ENCODE measurements around the gene OR9I1. TPM values are rescaled to one million over a fixed set of nuclear protein-coding genes. Genes with fewer than 3 reads are reported as not detected.

OR9I1 gene
- total RNA-seq, 5 donors from 2014 or later (not counting 1 experiment from before 2014, with no cell fraction given) = not detected

DNA sequence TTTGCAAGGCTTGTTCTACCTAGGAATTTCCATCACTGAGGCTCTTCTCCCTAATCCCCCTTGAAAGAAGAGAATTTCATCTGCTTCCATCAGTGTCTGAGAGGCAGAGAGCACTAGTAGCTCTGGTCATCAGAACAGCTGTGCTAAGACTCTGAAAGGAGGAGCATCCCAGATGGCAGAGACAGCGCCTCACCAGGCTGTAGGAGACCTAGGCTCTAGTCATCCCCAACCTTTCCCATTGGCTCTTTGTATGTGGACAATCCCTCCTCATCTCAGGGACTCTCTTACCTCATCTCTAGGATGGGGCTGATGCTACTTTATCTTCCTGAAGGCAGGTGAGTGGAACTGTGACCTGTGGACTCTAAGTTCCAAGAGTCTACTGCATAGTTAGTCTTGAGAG, 8.8 kb upstream of the OR9I1 start:
- H3K4me3 ChIP-seq (ENCODE audit: control insufficient read depth in 1 of 2, extremely low read depth in 1 of 2, low read length in 1 of 2) = no peak overlapping the region
- Mint-ChIP-seq H3K27me3 (no peaks in the 10 kb centered on the region), H3K27ac (no peak overlapping the region), H3K4me1 (no peaks in the 10 kb centered on the region), H3K36me3 (no peaks in the 10 kb centered on the region), H3K4me3 (no peak overlapping the region), H3K9me3 (no peaks in the 10 kb centered on the region)
- 80% methylated on average over 1 of the region's 1 CpG for WGBS (ENCODE audit: insufficient coverage)
- no peaks in the 10 kb centered on the region for H3K4me1 ChIP-seq (ENCODE audit: control insufficient read depth in 1 of 2, extremely low read depth in 1 of 2, insufficient read depth in 2 of 2, low read length in 2 of 2)
- no peak for DNase-seq
- H3K36me3 ChIP-seq (ENCODE audit: control insufficient read depth in 2 of 2, extremely low read depth in 1 of 2, insufficient read depth in 1 of 2, low read length in 1 of 2) = no peaks in the 10 kb centered on the region
- H3K27ac ChIP-seq (ENCODE audit: low read length) = no peak overlapping the region
- no peaks in the 10 kb centered on the region for H3K9me3 ChIP-seq
- ChIA-PET POLR2A (no interaction called here), CTCF (no interaction called here)
- H3K27me3 ChIP-seq (replicated peaks in 1 of 2; ENCODE audit: control insufficient read depth in 2 of 2, extremely low read depth in 1 of 2, insufficient read depth in 2 of 2, low read length in 1 of 2) = no peaks in the 10 kb centered on the region
- ATAC-seq (replicated peaks in 1 of 4) = no peak

DNA sequence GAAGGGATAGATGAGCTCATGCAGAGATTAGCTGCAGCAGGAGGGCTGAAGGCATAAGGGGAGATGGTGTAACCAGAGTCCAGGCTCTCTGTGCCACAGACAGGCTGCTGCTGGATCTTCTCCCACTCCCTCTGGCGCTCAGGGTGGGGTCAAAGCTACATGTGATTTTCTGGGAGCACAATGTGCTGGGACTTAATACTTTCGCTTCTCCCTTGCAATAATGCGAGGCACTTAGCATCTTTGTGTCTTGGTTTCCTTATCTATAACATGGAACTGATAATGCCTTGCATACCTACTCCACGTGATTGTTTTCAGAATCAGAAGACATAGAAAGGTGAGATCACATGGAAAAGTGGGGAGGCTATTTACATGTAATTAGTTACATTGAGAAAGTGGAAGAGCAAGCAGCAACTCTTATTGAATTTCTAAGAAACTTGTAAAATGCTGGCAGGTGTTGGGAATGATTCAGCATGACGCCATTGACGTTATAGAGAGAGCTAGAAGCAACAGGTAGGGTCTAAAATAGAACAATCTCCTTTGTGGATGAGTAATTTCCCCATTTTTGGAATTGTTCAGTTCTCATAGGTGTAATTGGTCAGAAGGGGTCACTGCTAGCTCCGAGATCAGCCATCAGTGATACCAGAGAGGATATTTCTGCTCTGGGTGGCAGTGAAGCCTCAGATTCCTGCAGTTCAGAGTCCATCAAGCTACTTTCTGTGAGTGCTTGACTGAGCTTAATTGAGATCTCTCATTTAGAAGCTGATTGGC, 8.2 kb upstream of the OR9I1 start:
- Histone ChIP-seq H3K27ac (ENCODE audit: low read length) (no peak overlapping the region), H3K4me3 (ENCODE audit: control insufficient read depth in 1 of 2, extremely low read depth in 1 of 2, low read length in 1 of 2) (no peak overlapping the region), H3K9me3 (no peaks in the 10 kb centered on the region), H3K27me3 (replicated peaks in 1 of 2; ENCODE audit: control insufficient read depth in 2 of 2, extremely low read depth in 1 of 2, insufficient read depth in 2 of 2, low read length in 1 of 2) (no peaks in the 10 kb centered on the region), H3K36me3 (ENCODE audit: control insufficient read depth in 2 of 2, extremely low read depth in 1 of 2, insufficient read depth in 1 of 2, low read length in 1 of 2) (no peaks in the 10 kb centered on the region), H3K4me1 (ENCODE audit: control insufficient read depth in 1 of 2, extremely low read depth in 1 of 2, insufficient read depth in 2 of 2, low read length in 2 of 2) (no peaks in the 10 kb centered on the region)
- no peak overlapping the region for H3K4me3 Mint-ChIP-seq
- H3K4me1 Mint-ChIP-seq = no peaks in the 10 kb centered on the region
- no peaks in the 10 kb centered on the region for H3K27me3 Mint-ChIP-seq
- 52% methylated on average over 4 of the region's 7 CpGs for WGBS (ENCODE audit: insufficient coverage)
- POLR2A ChIA-PET = no interaction called here
- DNase-seq = no peak
- H3K27ac Mint-ChIP-seq = no peak overlapping the region
- CTCF ChIA-PET = no interaction called here
- no peaks in the 10 kb centered on the region for H3K36me3 Mint-ChIP-seq
- ATAC-seq (replicated peaks in 1 of 4) = no peak
- no peaks in the 10 kb centered on the region for H3K9me3 Mint-ChIP-seq

DNA sequence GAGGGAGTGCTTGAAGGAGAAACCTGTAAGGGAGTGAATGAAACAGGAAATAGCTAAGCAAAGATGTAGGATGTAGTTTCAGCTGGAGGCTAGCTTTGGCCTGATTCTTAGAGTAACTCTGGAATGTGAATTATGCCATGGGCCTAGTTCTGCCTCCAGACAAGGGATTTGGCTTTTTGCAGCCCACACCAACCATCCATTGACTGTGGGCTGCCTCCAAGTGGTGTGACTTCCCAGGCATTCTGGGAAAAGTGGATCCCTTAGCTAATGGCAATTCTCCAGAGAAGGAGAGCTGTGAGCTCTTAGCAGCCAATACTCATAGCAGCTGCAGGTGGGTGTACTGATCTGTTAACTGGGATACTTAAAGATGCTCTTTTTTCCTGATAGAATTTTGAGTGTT, 2.0 kb upstream of the OR9I1 start:
- H3K36me3 Mint-ChIP-seq = no peaks in the 10 kb centered on the region

DNA sequence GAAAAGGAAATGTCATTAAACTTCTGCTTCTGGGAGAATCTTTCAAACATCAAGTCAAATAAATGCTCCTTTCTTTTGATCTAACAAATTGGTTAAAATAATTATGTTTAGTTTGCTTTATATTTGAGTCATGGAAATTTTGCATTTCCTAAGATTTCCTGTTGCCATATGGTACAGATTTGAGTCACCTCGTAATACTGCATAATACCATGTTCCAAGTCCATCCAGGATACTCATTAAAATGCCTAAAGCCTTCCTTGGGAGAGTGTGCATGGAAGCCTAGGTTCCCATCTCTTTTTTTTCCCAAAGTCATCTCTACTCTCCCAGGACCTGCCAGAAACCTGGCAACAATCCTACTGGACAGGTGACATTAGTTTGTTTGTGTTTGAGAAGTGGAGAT, 4.2 kb downstream of the OR9I1 start:
- WGBS (ENCODE audit: insufficient coverage) = no CpG with 5 or more reads among the region's 1 CpG
- ChIA-PET POLR2A (no interaction called here), CTCF (no interaction called here)
- no peaks in the 10 kb centered on the region for H3K36me3 ChIP-seq (ENCODE audit: control insufficient read depth in 2 of 2, extremely low read depth in 1 of 2, insufficient read depth in 1 of 2, low read length in 1 of 2)
- H3K4me3 ChIP-seq (ENCODE audit: control insufficient read depth in 1 of 2, extremely low read depth in 1 of 2, low read length in 1 of 2) = no peak overlapping the region
- Mint-ChIP-seq H3K9me3 (no peaks in the 10 kb centered on the region), H3K4me3 (no peak overlapping the region), H3K27ac (no peak overlapping the region), H3K36me3 (no peaks in the 10 kb centered on the region), H3K4me1 (no peaks in the 10 kb centered on the region), H3K27me3 (peaks cover 6 to 29% of the 10 kb centered on the region in 2 donors)
- no peaks in the 10 kb centered on the region for H3K27me3 ChIP-seq (replicated peaks in 1 of 2; ENCODE audit: control insufficient read depth in 2 of 2, extremely low read depth in 1 of 2, insufficient read depth in 2 of 2, low read length in 1 of 2)
- no peak for ATAC-seq (replicated peaks in 1 of 4)
- H3K27ac ChIP-seq (ENCODE audit: low read length) = no peak overlapping the region
- DNase-seq = no peak
- no peaks in the 10 kb centered on the region for H3K4me1 ChIP-seq (ENCODE audit: control insufficient read depth in 1 of 2, extremely low read depth in 1 of 2, insufficient read depth in 2 of 2, low read length in 2 of 2)
- no peaks in the 10 kb centered on the region for H3K9me3 ChIP-seq

More for the DNA sequence above, 2.0 kb upstream of the OR9I1 start:
- H3K27ac ChIP-seq (ENCODE audit: low read length) = no peak overlapping the region
- H3K36me3 ChIP-seq (ENCODE audit: control insufficient read depth in 2 of 2, extremely low read depth in 1 of 2, insufficient read depth in 1 of 2, low read length in 1 of 2) = no peaks in the 10 kb centered on the region
- DNase-seq (no peak), ATAC-seq (replicated peaks in 1 of 4) (no peak)
- no peak overlapping the region for H3K4me3 ChIP-seq (ENCODE audit: control insufficient read depth in 1 of 2, extremely low read depth in 1 of 2, low read length in 1 of 2)
- Mint-ChIP-seq H3K4me3 (no peak overlapping the region), H3K4me1 (no peaks in the 10 kb centered on the region), H3K27me3 (peaks cover 0 to 18% of the 10 kb centered on the region in 2 donors), H3K9me3 (no peaks in the 10 kb centered on the region), H3K27ac (no peak overlapping the region)
- H3K27me3 ChIP-seq (replicated peaks in 1 of 2; ENCODE audit: control insufficient read depth in 2 of 2, extremely low read depth in 1 of 2, insufficient read depth in 2 of 2, low read length in 1 of 2) = no peaks in the 10 kb centered on the region
- H3K4me1 ChIP-seq (ENCODE audit: control insufficient read depth in 1 of 2, extremely low read depth in 1 of 2, insufficient read depth in 2 of 2, low read length in 2 of 2) = no peaks in the 10 kb centered on the region
- H3K9me3 ChIP-seq = no peaks in the 10 kb centered on the region
- ChIA-PET CTCF (no interaction called here), POLR2A (no interaction called here)

DNA sequence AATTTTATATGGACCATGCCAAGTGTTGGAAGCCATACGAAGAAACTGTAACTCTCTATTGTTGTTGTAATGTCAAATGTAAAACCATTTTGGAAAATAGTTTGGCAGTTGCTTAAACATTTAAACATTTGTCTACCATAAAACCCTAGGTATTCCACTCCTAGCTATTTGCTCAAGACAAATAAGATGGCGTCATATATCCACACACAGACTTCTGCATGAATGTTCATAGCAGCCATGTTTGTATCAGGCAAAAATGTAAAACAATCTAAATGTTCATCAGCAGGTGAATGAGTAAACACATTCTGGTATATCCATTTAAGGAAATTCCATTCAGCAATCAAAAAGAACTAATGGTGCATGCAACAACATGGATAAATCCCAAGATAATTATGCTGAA, 27.9 kb downstream of the OR9I1 start:
- Histone ChIP-seq H3K36me3 (ENCODE audit: control insufficient read depth in 2 of 2, extremely low read depth in 1 of 2, insufficient read depth in 1 of 2, low read length in 1 of 2) (no peaks in the 10 kb centered on the region), H3K4me1 (ENCODE audit: control insufficient read depth in 1 of 2, extremely low read depth in 1 of 2, insufficient read depth in 2 of 2, low read length in 2 of 2) (no peaks in the 10 kb centered on the region), H3K9me3 (peaks cover 2% of the 10 kb centered on the region), H3K27ac (ENCODE audit: low read length) (no peak overlapping the region), H3K4me3 (ENCODE audit: control insufficient read depth in 1 of 2, extremely low read depth in 1 of 2, low read length in 1 of 2) (no peak overlapping the region), H3K27me3 (replicated peaks in 1 of 2; ENCODE audit: control insufficient read depth in 2 of 2, extremely low read depth in 1 of 2, insufficient read depth in 2 of 2, low read length in 1 of 2) (peaks cover 0 to 2% of the 10 kb centered on the region in 2 experiments)
- no peak for DNase-seq
- ATAC-seq (replicated peaks in 1 of 4) = no peak
- Mint-ChIP-seq H3K36me3 (no peaks in the 10 kb centered on the region), H3K27ac (no peak overlapping the region), H3K4me1 (no peaks in the 10 kb centered on the region), H3K9me3 (peaks cover 8 to 13% (median 8%) of the 10 kb centered on the region in 3 donors), H3K4me3 (no peak overlapping the region), H3K27me3 (peaks cover 2 to 9% of the 10 kb centered on the region in 2 donors)
- ChIA-PET CTCF (no interaction called here), POLR2A (no interaction called here)
- no CpG with 5 or more reads among the region's 2 CpGs for WGBS (ENCODE audit: insufficient coverage)

DNA sequence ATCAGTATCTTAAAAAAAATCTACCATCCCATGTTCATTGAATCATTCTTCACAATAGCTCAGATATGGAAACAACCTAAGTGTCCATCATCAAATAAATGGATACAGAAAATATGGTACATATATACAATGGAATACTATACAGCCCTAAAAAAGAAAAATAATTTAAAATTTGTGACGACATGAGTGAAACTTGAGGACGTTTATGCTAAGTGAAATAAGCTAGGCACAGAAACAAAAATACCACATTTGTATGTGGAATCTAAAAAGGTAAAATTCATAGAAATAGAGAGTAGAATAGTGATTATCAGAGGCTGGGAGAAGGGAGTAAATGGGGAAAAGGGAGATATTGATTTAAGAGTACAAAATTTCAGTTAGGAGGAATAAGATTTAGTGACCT, 38.8 kb downstream of the OR9I1 start:
- Mint-ChIP-seq H3K27ac (no peak overlapping the region), H3K4me3 (no peak overlapping the region), H3K9me3 (peaks cover 0 to 5% (median 0%) of the 10 kb centered on the region in 3 donors), H3K27me3 (peaks cover 5 to 16% of the 10 kb centered on the region in 2 donors), H3K36me3 (no peaks in the 10 kb centered on the region), H3K4me1 (no peaks in the 10 kb centered on the region)
- no peak for DNase-seq
- Histone ChIP-seq H3K27me3 (replicated peaks in 1 of 2; ENCODE audit: control insufficient read depth in 2 of 2, extremely low read depth in 1 of 2, insufficient read depth in 2 of 2, low read length in 1 of 2) (no peaks in the 10 kb centered on the region), H3K9me3 (no peaks in the 10 kb centered on the region), H3K36me3 (ENCODE audit: control insufficient read depth in 2 of 2, extremely low read depth in 1 of 2, insufficient read depth in 1 of 2, low read length in 1 of 2) (no peaks in the 10 kb centered on the region), H3K4me3 (ENCODE audit: control insufficient read depth in 1 of 2, extremely low read depth in 1 of 2, low read length in 1 of 2) (no peak overlapping the region), H3K4me1 (ENCODE audit: control insufficient read depth in 1 of 2, extremely low read depth in 1 of 2, insufficient read depth in 2 of 2, low read length in 2 of 2) (no peaks in the 10 kb centered on the region), H3K27ac (ENCODE audit: low read length) (no peak overlapping the region)
- WGBS (ENCODE audit: insufficient coverage) = no CpG with 5 or more reads among the region's 2 CpGs
- no peak for ATAC-seq (replicated peaks in 1 of 4)
- ChIA-PET CTCF (no interaction called here), POLR2A (no interaction called here)

DNA sequence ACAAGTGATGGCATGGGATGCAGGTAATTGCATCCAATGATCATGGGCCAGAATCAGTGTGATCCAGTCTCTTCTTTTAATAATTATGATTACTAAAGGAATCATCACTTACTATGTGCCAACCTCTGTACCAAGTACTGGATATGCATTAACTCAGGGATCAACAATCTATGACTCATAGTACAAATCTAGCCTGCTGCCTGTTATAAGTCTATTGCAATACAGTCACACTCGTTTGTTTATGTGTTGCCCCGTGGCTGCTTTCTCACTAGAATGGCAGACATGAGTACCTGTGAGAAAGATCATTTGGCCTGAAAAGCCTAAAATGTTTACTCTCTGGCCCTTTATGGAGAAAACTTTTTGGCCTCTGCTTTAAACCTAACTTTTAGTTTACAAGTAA, 49.5 kb downstream of the OR9I1 start:
- no peaks in the 10 kb centered on the region for H3K4me1 ChIP-seq (ENCODE audit: control insufficient read depth in 1 of 2, extremely low read depth in 1 of 2, insufficient read depth in 2 of 2, low read length in 2 of 2)
- ATAC-seq (replicated peaks in 1 of 4) (no peak), DNase-seq (no peak)
- Mint-ChIP-seq H3K27ac (no peak overlapping the region), H3K9me3 (peaks cover 0 to 5% (median 2%) of the 10 kb centered on the region in 3 donors), H3K4me3 (no peak overlapping the region), H3K27me3 (peaks cover 0 to 19% of the 10 kb centered on the region in 2 donors), H3K4me1 (no peaks in the 10 kb centered on the region), H3K36me3 (no peaks in the 10 kb centered on the region)
- ChIA-PET POLR2A (no interaction called here), CTCF (no interaction called here)
- H3K36me3 ChIP-seq (ENCODE audit: control insufficient read depth in 2 of 2, extremely low read depth in 1 of 2, insufficient read depth in 1 of 2, low read length in 1 of 2) = no peaks in the 10 kb centered on the region
- no peak overlapping the region for H3K27ac ChIP-seq (ENCODE audit: low read length)
- H3K9me3 ChIP-seq = no peaks in the 10 kb centered on the region
- no peaks in the 10 kb centered on the region for H3K27me3 ChIP-seq (replicated peaks in 1 of 2; ENCODE audit: control insufficient read depth in 2 of 2, extremely low read depth in 1 of 2, insufficient read depth in 2 of 2, low read length in 1 of 2)
- H3K4me3 ChIP-seq (ENCODE audit: control insufficient read depth in 1 of 2, extremely low read depth in 1 of 2, low read length in 1 of 2) = no peak overlapping the region
- WGBS (ENCODE audit: insufficient coverage) = 44% methylated on average over 2 of the region's 2 CpGs

Data from T-cell (primary cell).